ENCODE data around the gene ST8SIA4.

DNA sequence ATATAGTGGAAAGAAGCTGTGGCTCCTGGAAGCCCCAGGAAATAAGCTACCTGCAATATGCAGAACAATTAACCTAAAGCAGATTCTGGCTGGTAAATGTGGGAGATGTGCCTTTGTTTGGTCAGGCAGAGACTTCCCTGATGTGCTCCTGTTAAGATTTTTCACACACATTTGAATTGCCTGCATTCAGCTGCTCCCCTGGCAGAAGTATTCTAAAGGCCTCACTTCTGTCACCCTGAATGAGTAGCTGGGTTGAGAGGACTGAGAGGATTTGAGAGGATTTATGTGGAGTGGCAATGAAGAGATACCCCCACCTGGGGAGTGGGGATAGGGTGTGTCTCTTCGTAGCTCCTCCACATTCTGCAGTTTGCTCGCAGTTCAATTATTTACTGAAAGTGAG lies 130.5 kb downstream of the ST8SIA4 start:
- TF ChIP-seq, protein P1, sequence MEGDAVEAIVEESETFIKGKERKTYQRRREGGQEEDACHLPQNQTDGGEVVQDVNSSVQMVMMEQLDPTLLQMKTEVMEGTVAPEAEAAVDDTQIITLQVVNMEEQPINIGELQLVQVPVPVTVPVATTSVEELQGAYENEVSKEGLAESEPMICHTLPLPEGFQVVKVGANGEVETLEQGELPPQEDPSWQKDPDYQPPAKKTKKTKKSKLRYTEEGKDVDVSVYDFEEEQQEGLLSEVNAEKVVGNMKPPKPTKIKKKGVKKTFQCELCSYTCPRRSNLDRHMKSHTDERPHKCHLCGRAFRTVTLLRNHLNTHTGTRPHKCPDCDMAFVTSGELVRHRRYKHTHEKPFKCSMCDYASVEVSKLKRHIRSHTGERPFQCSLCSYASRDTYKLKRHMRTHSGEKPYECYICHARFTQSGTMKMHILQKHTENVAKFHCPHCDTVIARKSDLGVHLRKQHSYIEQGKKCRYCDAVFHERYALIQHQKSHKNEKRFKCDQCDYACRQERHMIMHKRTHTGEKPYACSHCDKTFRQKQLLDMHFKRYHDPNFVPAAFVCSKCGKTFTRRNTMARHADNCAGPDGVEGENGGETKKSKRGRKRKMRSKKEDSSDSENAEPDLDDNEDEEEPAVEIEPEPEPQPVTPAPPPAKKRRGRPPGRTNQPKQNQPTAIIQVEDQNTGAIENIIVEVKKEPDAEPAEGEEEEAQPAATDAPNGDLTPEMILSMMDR (IDR thresholded peaks at IDR 0.05), result no peak
- no peak for TF ChIP-seq EZH2 (IDR thresholded peaks at IDR 0.05; ENCODE audit: borderline replicate concordance, insufficient read depth, low read depth, low read length, poor library complexity, severe bottlenecking)

All from B cell (primary cell).